Activated CD4-positive, CD25-positive, alpha-beta regulatory T cell (primary cell): Measurements from ENCODE around the gene APOBEC3C.
"Not testable (repeated sequence)": the region's sequence is repeated elsewhere in the genome, so short reads cannot be mapped to it uniquely, and the experiment has no call there.

Experiments
- DNase-seq, 4 experiments: peaks; one replicate each; lab custom pipeline; 2025; lab: John Stamatoyannopoulos, UW

The APOBEC3C gene

DNA sequence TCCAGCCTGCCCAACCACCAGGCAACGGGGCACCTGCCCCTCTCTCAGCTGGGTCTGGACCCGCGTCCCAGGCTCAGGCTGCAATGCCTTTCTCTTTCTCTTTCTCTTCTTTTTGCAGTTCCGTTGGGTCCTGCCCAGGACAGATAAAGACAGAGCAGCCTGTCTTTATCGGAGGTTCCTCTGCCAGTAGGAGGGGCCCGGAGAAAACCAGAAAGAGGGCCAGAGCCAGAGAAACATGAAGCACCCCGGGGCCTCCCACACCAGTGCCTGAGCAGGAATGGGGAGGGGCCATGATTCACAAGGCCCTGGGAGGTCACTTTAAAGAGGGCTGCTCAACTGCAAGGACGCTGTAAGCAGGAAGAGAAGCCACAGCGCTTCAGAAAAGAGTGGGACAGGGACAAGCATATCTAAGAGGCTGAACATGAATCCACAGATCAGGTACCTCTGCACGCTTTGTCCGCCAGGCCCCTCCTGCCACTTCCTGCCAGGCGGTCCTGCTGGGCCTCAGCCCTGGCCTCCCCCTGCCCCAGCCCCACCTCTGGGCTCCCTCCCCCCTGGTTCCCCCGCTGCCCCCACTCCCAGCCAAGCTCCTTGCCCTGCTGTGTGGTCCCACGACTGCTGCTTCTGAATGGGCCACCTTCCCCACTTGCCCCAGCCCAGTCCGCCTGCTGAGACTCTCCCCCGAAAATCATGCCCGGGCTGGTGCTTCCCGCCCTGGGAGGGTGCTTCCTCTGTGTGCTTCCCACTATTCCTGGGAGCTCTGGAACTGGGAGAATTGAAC, at the start of gene APOBEC3C:
Gene APOBEC3C, plus strand, starts transcription at position 316 of the 781 bp plus-strand sequence. Its CDS starts 106 bp downstream, at position 422.
- DNase-seq, result peak; percentile 49 to 53 (median 52)

DNA sequence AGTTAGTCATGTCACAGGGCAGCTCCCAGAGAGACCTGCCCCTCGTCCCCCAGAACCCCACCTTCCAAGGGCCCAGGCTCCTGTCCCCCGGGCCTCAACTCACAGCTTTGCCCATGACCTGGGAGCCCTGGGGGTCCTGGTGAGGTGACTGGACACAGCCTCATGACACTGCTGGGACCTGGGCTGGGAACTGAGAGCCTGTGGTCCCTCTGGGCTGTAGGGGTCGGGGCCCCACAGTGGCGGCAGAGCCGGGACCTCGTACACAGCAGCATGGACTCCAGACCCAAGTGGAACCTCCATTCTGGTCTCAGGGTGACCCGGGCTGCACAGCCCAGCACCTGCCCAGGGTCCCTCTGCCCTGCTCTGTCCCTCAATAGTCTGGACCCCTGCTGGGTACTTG, 49.8 kb upstream of the APOBEC3C start:
- no peak for DNase-seq

DNA sequence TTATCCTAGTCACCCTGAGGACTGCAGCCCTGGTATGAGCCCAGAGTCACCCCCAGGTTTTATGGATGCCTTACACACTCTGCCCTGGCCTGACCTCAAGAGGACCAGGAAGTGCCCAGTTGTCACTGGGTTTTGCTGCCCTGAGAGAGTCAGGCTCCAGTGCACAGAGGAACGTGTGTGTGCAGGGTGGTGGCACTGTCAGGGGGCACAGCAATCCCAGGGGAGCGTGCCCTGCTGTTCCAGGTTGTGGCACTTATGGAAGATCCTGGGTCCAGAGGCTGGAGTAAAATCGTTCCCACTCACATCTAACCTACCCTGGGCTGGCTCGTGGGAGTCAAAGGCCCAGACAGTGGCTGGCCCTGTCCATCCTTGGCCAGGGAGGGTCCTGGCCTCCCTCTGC, 49.1 kb upstream of the APOBEC3C start:
- DNase-seq, result no peak

DNA sequence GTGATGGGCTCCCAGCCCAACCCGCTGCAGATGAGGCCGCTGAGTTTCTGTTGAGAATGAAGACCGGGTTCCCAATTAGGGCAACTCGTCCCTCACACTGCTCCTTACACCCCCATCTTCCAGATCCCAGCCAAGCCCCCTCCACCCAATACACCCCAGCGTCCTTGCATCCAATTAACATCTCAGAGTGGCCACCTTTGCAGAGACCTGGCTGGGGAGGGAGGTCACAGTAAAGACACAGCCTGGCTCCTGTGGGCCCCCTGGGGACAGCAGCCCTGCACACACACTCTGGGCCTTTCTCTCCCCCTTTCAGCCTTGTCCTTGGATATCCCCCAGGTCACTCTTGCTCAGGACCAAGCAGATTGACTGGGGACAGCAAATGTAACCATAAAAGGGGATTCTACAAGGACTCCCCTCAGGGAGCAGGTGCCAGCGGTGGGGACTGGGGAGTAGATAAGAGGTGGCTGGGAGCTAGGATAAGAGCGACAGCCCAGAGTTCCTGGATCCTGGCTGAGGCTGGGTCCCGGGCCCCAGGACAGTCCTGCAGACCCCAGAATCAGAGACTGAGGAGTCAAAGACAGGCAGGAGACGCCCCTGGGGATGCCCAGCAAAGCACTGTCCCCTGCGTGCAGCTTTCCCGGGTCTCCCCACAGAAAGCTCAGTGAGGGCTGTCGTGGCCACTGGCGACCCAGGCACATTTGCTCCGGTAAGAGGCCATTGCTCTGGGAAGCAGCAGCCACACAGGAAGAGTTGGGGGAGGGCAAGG, 48.3 kb upstream of the APOBEC3C start:
- DNase-seq, result no peak

DNA sequence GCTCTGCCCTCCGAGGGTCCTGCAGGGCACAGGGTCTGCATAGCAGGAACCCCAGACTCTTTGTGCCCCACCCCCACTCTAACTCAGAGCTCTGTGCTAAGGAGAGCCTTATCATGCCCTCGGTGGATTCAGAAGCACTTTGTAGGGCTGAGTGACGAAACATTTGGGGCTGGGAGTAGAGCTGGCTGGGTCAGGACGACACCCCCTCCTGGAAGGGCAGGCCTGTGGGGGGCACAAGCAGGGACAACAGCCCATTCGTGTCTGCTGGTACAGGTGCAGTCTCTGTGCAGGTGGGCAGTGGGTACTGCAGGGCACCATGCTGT, 47.7 kb upstream of the APOBEC3C start:
- no peak for DNase-seq

DNA sequence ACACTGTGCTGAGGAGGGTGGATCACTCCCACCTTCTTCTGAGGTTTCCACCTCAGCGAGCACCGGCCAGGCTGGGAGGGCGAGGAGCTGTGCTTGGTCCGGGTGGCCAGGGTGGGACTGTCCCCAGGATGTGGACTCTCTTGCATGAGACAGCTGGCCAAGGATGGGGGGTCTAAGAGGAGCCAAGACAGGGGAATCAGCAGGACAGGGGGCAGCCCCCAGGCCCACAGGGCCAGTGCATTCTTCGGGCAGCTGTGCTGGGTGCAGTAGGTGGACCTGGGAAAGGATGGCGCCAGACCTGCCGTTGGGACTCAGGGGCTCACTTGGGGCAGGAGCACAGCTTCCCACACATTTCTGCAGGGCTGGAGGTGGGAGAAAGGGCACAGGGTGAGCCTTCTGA, 47.1 kb upstream of the APOBEC3C start:
- DNase-seq, result no peak

DNA sequence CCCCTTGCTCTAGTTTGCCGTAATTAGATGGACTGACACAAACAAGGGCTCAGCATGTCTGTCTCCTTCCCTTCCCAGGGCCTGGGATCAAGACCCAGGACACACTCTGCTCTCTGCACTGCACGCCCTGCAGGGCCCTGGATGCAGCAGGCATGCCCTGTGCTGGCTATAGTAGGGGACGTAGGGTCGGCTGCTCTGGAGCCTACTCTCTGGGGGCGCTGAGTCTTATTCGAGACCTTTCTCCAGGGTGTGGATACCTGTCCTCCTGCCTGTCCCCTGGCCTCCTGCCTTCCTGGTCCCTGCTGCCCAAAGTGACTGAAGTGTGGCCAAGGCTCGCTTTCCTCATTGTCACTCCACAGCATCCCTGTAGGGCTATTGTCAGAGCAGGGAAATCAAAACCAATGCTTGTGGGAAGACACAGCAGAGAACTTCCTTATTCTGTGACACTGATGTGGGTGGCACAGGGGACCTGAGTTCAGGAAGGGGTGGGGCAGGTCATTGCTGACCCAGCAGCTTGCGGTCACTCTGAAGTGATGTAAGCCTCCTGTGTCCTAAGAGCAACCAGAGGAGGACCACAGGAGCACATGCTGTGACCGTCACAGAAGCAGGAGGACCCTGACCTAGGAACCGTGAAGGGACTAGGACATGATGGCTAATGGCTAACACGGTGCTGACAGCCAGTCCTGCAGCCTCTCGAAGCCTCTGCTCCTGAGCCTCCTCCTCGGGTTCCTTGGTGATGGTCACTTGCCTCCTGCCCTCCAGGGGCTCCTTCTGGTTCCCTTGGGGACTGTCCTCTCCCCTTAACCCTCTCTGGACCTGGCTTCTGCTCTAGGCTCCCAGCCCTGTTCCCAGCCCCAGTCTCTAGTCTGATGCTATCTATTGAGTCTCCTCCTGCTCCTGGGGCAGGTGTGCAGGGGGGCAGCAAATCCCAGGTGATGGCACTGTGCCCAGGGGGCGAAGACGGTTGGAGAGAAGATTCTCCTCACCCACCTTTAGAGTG, 46.3 kb upstream of the APOBEC3C start:
- DNase-seq, result no peak

DNA sequence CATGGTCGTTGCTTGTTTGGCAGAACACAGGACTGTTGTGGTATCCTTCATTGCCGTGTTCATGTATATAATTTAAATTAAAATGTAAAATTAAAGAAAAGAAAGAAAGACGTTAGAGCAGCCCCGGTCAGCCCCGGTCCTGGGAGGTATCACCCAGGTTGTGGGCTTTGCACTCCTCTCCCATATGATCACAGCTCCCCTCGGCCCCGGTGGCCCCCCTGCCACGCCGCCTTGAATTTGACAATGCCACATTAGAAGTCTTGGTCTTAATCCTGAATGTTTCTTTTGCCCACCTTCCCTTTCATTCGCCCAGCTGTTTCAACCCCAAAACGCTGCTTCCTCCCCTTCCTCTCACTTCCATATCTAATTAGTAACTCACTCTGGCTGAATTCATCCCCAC, 45.3 kb upstream of the APOBEC3C start:
- no peak for DNase-seq

DNA sequence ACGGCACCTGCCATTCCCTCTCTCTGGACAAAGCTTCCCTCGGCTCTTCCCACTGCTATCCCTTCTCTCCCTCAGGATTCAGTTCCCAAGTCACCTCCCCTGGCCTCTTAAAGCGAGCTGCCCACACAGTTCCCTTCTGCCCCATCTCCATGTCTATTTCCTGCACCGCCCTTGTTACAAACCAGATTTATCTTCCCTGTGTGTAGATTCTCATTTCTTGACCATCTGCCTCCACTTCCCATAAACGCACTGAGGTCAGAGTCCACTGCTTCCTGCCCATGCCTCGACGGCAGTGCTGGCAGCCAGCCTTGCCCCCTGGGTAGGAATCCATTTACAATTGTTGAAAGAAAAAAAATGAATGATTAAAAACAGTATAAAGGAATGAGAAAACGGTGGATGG, 43.5 kb upstream of the APOBEC3C start:
- no peak for DNase-seq

DNA sequence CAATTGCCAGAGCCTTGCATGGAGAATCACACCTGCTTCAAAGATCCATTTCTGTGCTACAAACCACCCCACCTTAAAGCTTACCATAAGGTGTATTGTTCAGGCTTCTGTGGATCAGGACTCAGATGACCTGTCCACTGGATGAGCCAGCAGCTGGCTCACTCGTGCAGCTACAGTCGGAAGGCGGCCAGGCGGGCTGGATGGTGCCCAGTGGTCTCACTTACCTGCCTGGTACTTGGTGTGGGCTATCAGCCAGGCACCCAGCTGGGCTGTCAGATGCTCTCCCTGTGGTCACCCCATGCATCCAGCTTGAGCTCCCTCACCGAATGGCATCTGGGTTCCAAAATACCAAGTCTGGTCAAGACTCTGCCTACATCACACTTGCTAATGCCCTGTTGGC, 42.9 kb upstream of the APOBEC3C start:
- DNase-seq, result no peak

DNA sequence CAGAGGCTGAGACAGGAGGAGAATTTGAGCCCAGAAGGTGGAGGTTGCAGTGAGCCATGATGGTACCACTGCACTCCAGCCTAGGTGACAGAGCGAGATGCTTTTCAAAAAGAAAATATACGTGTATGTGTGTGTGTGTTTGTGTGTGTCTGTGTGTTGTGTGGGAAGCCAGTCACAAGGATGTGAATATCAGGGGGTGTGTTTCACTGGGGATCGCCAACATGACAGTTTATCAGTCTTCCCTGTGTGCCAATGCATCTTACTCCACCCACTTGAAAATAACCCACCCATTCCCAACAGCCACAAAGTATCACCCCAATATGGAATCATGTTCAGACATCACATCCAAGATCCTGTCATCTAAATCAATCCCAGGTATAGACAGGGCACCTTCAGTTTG, 42.3 kb upstream of the APOBEC3C start:
- DNase-seq, result no peak

DNA sequence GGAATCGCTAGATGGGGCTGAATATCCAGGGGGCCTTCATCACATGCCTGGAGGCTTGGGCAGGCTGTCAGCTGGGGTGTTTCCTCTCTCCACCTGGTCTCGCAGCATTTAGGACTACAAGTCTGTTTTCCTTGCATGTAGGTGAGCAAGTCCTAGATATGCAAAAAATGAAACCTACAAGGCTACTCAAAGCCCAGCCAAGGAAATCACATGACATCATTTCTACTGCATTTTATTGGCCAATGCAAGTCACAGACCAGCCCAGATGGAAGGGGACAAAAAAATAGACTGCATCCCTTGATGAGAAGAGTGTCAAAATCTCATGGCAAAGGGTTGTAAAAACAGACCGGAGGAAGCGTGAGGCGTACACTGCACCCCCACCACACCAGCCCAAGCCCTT, 41.5 kb upstream of the APOBEC3C start:
- DNase-seq, result no peak

DNA sequence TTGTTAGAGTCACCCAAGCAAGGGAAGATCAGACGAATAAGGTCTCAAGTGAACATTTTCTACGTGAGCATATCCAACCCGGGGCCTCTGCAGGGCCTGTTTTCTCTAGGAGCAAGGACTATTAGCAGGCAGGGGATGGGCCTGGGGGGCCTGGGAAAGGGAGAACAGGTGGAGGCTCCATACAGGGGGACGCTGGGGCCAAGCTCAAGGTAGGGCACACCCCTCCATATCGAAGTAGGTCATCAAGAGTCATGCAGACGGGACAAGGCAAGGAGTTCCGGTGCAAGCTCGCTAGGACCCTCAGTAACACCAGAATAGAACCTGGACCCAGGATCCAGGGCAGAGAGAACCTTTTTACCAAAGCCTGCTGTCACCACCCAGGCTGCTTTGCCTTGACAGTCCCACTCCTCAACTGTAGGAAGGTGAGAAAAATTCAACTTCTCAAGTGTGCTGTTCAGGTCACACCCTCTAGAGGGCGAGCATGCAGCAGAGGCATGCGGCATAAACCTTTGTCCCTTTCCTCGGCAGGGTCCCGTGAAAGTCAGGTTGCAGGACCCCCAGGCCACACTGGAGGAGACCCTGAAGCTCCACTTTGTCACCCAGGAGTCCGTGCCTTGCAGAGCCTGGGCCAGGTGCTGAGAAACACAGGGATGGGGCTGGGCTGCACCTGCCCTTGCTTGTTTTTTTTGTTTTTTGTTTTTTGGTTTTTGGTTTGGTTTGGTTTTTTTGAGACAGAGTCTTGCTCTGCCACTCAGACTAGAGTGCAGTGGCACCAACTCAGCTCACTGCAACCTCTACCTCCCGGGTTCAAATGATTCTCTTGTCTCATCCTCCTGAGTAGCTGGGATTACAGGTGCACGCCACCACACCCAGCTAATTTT, 40.5 kb upstream of the APOBEC3C start:
- peak in 3 of 4 experiments; percentile 8 to 58 (median 22) for DNase-seq

DNA sequence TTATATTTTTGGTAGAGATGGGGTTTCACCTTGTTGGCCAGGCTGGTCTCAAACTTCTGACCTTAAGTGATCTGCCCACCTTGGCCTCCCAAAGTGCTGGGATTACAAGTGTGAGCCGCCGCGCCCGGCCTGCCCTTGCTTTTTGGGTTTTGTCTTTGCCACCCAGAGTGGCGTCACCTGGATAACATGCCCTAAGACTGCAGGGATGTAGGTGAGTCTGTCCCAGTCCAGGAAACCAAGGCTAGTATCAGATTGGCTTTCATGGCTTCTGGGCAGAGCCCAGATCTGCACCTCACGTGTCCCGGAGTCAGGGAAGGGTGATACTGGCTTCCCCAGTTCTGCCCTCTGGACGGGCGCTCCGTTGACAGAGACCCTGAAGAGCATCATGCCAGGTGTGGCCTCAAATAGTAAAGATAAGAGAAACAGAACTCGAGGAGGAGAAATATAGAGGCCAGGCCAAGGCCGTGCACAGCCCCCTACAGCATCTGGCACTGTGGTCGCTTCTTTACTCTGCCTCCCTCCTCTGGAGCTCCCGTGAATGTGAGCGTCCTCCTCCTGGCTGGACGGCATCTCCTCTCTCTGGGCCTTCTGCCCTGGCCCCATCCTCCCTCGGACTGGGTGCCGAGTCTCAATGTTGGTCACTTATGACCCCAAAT, 39.8 kb upstream of the APOBEC3C start:
- no peak for DNase-seq

DNA sequence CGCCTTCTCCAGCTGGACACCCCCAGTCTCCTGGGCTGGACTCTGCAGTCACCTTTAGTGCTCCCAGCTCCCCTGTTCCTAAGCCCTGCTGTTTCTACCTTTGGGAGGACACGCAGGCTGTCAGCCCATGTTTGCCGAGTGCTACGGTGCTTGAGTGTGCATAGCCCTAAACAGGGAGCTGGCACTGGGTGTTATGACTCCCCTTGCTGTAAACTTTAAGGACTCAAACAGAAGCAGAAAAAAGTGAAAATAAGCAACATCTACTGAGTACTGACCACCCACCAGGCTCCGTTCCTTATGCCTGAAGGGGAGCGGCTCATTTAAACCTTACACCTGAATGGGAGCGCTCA, 39.3 kb upstream of the APOBEC3C start:
- no peak for DNase-seq

DNA sequence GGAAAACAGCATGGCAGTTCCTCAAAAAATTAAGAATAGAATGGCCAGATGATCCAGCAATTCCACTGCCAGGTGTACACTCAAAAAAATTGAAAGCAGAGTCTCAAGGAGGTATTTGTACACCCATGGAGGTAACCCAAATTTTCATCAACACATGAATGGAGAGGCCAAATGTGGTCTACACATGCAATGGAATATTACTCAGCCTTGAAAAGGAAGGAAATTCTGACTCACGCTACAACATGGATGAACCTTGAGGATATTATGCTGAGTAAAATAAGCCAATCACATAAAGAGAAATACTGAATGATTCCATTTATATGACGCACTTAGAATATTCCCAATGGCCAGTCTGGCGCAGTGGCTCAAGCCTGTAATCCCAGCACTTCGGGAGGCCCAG, 36.8 kb upstream of the APOBEC3C start:
- not testable (repeated sequence) for DNase-seq

DNA sequence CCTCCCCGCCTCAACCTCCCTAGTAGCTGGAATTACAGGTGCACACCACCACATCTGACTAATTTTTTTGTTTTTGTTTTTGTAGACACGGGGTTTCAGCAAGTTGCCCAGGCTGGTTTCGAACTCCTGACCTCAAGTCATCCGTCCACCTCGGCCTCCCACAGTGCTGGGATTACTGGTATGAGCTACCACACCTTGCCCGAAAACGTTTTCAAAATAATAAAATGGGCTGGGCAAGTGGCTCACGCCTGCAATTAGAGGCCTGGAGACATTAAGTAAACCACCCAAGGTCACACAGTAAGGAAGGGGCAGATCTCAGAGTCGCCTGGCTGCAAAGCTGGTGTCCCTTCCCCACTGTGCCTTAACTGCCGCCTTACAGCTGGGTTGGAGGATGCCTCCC, 33.5 kb upstream of the APOBEC3C start:
- DNase-seq, result not testable (repeated sequence)

DNA sequence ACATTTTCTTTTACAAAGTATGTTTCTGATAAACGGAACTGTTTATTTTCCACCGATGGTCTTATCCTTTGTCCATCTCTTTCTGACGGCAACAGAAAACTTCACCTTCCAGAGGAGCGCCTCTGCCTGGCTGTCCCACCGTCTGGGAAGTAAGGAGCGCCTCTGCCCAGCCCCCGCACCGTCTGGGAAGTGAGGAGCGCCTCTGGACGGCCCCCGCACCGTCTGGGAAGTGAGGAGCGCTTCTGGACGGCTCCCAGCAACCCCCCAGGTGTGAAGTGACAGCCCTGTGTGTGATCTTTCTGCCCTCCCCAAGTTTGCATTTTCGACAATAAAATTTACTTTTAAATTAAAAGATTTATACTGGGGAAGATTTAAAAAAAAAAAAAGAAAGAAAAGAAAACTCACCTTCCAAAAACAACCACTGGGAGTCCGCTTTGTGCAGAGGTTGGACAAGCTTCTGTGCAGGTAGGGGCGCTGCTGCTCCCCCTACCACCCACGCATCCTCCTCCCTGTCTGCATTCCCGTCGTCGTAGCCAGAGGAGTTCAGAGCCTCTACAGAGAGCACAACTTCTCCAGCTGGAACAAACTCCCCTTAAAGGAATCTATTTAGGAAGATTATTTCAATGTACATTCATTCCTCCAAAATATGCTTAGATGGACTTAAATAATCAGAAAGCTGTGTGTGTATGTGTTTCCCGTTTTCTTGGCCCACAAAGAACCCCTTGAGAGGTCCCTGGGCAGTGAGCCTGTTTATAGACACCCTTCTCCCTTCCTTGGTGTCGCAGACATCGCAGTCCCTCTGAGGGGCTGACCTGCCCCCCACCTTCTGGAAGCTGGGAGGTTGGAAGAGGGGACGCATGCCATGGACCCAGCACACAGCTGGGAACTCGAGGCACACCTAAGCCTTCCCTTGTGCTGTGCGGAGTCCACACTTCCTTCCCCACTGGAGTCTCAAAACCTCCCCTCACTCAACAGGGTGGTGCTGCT, 32.8 kb upstream of the APOBEC3C start:
- DNase-seq, result no peak
